ENCODE results near the gene PRKCA.

DNA sequence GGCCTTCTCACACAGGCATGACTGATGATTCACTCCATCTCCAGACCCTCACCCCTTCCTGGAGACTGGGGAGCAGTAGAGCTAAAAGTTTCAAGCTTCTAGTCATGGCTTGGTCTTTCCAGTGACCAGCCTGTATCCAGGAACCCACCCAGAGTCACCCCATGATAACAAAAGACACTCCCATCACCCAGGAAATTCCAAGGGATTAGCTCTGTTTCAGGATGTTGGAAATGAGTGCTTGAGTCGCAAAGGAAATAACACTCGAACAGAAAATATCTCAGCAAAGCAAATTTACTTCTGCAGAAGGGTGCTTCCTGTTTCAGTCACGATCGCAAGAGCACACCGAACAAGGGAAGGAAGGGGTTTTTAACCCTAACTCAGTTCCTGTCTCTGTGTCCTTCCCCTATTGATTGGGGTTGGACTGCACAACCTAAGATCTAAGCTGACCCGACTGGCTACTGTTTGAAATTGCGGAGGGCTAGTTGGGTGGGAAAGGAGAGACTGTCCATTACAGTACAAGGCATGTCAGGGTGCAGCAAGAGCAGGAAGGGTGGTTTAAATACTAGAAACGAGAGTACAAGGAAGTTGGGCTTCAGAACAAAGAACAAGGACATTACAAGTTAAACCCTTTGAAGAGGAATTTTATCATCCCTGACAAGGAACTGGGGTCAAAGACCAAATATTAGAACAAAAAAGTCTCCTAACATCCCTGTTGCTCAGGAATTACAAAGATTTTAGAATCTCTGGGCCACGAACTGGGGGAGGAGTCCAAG is 308.1 kb downstream of the PRKCA start:
- TF ChIP-seq, protein P1, sequence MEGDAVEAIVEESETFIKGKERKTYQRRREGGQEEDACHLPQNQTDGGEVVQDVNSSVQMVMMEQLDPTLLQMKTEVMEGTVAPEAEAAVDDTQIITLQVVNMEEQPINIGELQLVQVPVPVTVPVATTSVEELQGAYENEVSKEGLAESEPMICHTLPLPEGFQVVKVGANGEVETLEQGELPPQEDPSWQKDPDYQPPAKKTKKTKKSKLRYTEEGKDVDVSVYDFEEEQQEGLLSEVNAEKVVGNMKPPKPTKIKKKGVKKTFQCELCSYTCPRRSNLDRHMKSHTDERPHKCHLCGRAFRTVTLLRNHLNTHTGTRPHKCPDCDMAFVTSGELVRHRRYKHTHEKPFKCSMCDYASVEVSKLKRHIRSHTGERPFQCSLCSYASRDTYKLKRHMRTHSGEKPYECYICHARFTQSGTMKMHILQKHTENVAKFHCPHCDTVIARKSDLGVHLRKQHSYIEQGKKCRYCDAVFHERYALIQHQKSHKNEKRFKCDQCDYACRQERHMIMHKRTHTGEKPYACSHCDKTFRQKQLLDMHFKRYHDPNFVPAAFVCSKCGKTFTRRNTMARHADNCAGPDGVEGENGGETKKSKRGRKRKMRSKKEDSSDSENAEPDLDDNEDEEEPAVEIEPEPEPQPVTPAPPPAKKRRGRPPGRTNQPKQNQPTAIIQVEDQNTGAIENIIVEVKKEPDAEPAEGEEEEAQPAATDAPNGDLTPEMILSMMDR (IDR thresholded peaks at IDR 0.05), result no peak
- TF ChIP-seq POLR2AphosphoS5 (IDR thresholded peaks at IDR 0.05), result no peak
- TF ChIP-seq POLR2A (IDR thresholded peaks at IDR 0.05), result no peak
- no peak for TF ChIP-seq EP300 (IDR thresholded peaks at IDR 0.05)

Measured in gastroesophageal sphincter (tissue), 3 donors.